GM18861 (cell line): ENCODE measurements around the gene PAM.
"Not testable (repeated sequence)": the region's sequence is repeated elsewhere in the genome, so short reads cannot be mapped to it uniquely, and the experiment has no call there.

Source experiments
- ATAC-seq: cut with Tn5 transposase; IDR thresholded peaks from one replicate; pipeline ENCODE4 v1.9.1; 2021; ENCODE audit not compliant: unreplicated experiment

PAM gene

GRCh38 chr5:102750151-102750834, 4.8 kb upstream of the PAM start:
- ATAC-seq = no peak

GRCh38 chr5:102751903-102752376, 3.2 kb upstream of the PAM start:
- ATAC-seq = not testable (repeated sequence)

- ATAC-seq = no peak
Observed at GRCh38 chr5:102753889-102754766, 977 bp upstream of the PAM start.

GRCh38 chr5:102755686-102756371, 724 bp downstream of the PAM start:
- peak; percentile 82 for ATAC-seq

- no peak for ATAC-seq
Observed at GRCh38 chr5:102758576-102758975, 3.5 kb downstream of the PAM start.

- no peak for ATAC-seq
Observed at GRCh38 chr5:102759289-102759688, 4.2 kb downstream of the PAM start.

- ATAC-seq = no peak
Observed at GRCh38 chr5:102759700-102760099, 4.6 kb downstream of the PAM start.

- ATAC-seq = no peak
Observed at GRCh38 chr5:102760815-102761214, 5.7 kb downstream of the PAM start.

- ATAC-seq = peak; percentile 56
Observed at GRCh38 chr5:102762095-102762534, 7.0 kb downstream of the PAM start.

GRCh38 chr5:102762562-102763227, 7.6 kb downstream of the PAM start:
- ATAC-seq = peak; percentile 23

GRCh38 chr5:102763734-102764133, 8.6 kb downstream of the PAM start:
- ATAC-seq = no peak

GRCh38 chr5:102764381-102765004, 9.4 kb downstream of the PAM start:
- no peak for ATAC-seq

- ATAC-seq = no peak
Observed at GRCh38 chr5:102765350-102765749, 10.2 kb downstream of the PAM start.

- ATAC-seq = no peak
Observed at GRCh38 chr5:102766295-102767090, 11.4 kb downstream of the PAM start.

- ATAC-seq = peak; percentile 63
Observed at GRCh38 chr5:102767862-102768261, 12.8 kb downstream of the PAM start.

- ATAC-seq = no peak
Observed at GRCh38 chr5:102770803-102771202, 15.7 kb downstream of the PAM start.

- ATAC-seq = no peak
Observed at GRCh38 chr5:102771435-102771834, 16.3 kb downstream of the PAM start.

GRCh38 chr5:102772273-102772672, 17.2 kb downstream of the PAM start:
- ATAC-seq = no peak

- no peak for ATAC-seq
Observed at GRCh38 chr5:102773133-102773532, 18.0 kb downstream of the PAM start.

GRCh38 chr5:102775756-102776155, 20.7 kb downstream of the PAM start:
- ATAC-seq = not testable (repeated sequence)
